Fibroblast of villous mesenchyme (primary cell): ENCODE measurements around the gene CPNE6. TPM values are rescaled to one million over a fixed set of nuclear protein-coding genes. Genes with fewer than 3 reads are reported as not detected.
"Not testable (repeated sequence)": the region's sequence is repeated elsewhere in the genome, so short reads cannot be mapped to it uniquely, and the experiment has no call there.

Experiments used
- DNase-seq: peaks from one replicate; pipeline ENCODE4 v3.0.0-alpha.2; 2010; ENCODE audit warnings: low read depth
- H3K4me3 ChIP-seq: 2 replicates; pipeline ENCODE4 v1.5.1; 2011; ENCODE audit warnings: low read depth, mild to moderate bottlenecking, low read length
- CTCF ChIP-seq: IDR thresholded peaks from 2 replicates; pipeline ENCODE4 v1.5.1; 2012; ENCODE audit warnings: low read depth, mild to moderate bottlenecking, low read length; ENCODE audit not compliant: insufficient read depth
- total RNA-seq: library from RNA; depleted of rRNA; stranded (reverse); fragments of >200 nt; gene quantifications from 2 replicates; pipeline ENCODE4 v1.2.3, GENCODE V29; 2012

CPNE6 gene
- total RNA-seq, 1 donor, result not detected

GRCh38 chr14:24102357-24103048 is 31.1 kb downstream of the CPNE6 start:
- no peak for DNase-seq
- TF ChIP-seq CTCF, result no peak

GRCh38 chr14:24103451-24103850 is 32.1 kb downstream of the CPNE6 start:
- no peak overlapping the region for H3K4me3 ChIP-seq
- TF ChIP-seq CTCF, result no peak
- DNase-seq, result no peak

More at GRCh38 chr14:24102357-24103048, 31.1 kb downstream of the CPNE6 start:
- H3K4me3 ChIP-seq, result no peak overlapping the region

GRCh38 chr14:24105609-24106239 is 34.4 kb downstream of the CPNE6 start:
- not testable (repeated sequence) for DNase-seq, H3K4me3 ChIP-seq

GRCh38 chr14:24106672-24107271 is 35.4 kb downstream of the CPNE6 start:
- no peak for DNase-seq
- no peak overlapping the region for H3K4me3 ChIP-seq
- TF ChIP-seq CTCF, result no peak

- no peak overlapping the region for H3K4me3 ChIP-seq
- DNase-seq, result no peak
- no peak for TF ChIP-seq CTCF
Measured at GRCh38 chr14:24108336-24108874, 37.0 kb downstream of the CPNE6 start.

GRCh38 chr14:24110060-24110459 is 38.7 kb downstream of the CPNE6 start:
- H3K4me3 ChIP-seq, result no peak overlapping the region
- TF ChIP-seq CTCF, result no peak
- no peak for DNase-seq

GRCh38 chr14:24110523-24110922 is 39.2 kb downstream of the CPNE6 start:
- H3K4me3 ChIP-seq, result no peak overlapping the region
- no peak for DNase-seq
- no peak for TF ChIP-seq CTCF
